IPS-20b (cell line): Measurements from ENCODE around the gene S1PR5.

ENCODE experiments used
- H3K27ac ChIP-seq: one replicate; pipeline ENCODE4 v1.5.1; 2013; ENCODE audit warnings: low read length
- H3K27me3 ChIP-seq: 2 replicates; pipeline ENCODE4 v1.6.1; 2013; ENCODE audit warnings: mild to moderate bottlenecking, low read length, inconsistent platforms; ENCODE audit not compliant: insufficient read depth
- H3K36me3 ChIP-seq: 2 replicates; pipeline ENCODE4 v1.6.1; 2013; ENCODE audit warnings: low read depth, mild to moderate bottlenecking, inconsistent platforms, low read length, moderate library complexity; ENCODE audit not compliant: insufficient read depth
- H3K4me1 ChIP-seq: 2 replicates; pipeline ENCODE4 v1.6.1; 2013; ENCODE audit warnings: mild to moderate bottlenecking, control low read depth, inconsistent platforms, low read length, moderate library complexity; ENCODE audit not compliant: insufficient read depth
- H3K4me3 ChIP-seq: 2 replicates; pipeline ENCODE4 v1.5.1; 2013; ENCODE audit warnings: mild to moderate bottlenecking, low read length, inconsistent platforms
- H3K9ac ChIP-seq: 2 replicates; pipeline ENCODE4 v1.6.1; 2013; ENCODE audit warnings: low read depth, mild to moderate bottlenecking, inconsistent platforms, low read length, moderate library complexity
- H3K9me3 ChIP-seq: 2 replicates; pipeline ENCODE4 v1.6.1; 2013; ENCODE audit warnings: mild to moderate bottlenecking, low read depth, low read length, inconsistent platforms; ENCODE audit not compliant: insufficient read depth

S1PR5 gene

DNA sequence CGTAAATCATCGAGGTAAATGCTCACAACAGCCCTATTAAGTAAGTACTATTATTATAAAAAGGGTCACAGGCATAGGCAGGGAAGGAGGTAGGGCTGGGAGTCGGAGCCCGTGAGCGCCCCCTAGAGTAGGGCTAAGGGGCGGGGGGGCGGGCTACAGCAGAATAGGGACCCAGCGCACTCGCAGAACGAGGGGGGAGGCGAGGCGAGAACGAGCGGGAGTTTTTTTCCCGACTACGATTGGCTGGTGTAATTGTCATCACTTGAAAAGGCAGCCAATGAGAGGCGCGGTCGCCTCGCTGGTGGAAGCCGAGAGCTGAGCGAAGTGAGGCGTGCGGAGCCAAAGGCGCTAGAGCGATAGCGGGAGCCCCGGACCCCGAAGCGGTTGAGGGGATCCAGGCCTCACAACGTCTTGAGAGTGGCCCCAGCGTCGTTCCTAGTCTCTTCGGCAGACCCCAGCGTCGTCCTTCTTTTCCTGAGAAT, 38.3 kb downstream of the S1PR5 start:
- no peaks in the 10 kb centered on the region for H3K4me1 ChIP-seq
- no peak overlapping the region for H3K4me3 ChIP-seq

DNA sequence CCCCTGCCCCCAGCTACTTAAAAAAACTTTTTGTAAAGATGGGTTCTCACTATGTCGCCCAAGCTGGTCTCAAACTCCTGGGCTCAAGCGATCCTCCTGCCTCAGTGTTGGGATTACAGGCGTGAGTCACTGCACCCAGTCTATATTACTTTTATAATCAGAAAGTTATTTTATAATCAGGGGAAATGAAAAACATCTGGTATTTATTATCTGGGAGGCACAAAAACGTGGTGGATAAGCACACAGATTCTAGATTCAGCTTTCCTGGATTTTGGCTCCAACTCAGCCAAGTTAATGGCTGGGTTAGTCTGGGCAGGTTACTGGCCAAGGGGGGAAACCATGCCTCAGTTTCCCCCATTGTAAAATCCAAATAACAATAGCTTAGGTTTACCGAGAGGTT, 38.8 kb downstream of the S1PR5 start:
- Histone ChIP-seq H3K36me3 (no peaks in the 10 kb centered on the region), H3K9me3 (no peaks in the 10 kb centered on the region), H3K27ac (no peak overlapping the region), H3K4me1 (no peaks in the 10 kb centered on the region), H3K4me3 (no peak overlapping the region), H3K27me3 (peaks cover 16% of the 10 kb centered on the region), H3K9ac (no peak overlapping the region)

More for the DNA sequence above, 38.3 kb downstream of the S1PR5 start:
- Histone ChIP-seq H3K36me3 (no peaks in the 10 kb centered on the region), H3K27ac (no peak overlapping the region), H3K9me3 (no peaks in the 10 kb centered on the region), H3K27me3 (peaks cover 16% of the 10 kb centered on the region), H3K9ac (no peak overlapping the region)

DNA sequence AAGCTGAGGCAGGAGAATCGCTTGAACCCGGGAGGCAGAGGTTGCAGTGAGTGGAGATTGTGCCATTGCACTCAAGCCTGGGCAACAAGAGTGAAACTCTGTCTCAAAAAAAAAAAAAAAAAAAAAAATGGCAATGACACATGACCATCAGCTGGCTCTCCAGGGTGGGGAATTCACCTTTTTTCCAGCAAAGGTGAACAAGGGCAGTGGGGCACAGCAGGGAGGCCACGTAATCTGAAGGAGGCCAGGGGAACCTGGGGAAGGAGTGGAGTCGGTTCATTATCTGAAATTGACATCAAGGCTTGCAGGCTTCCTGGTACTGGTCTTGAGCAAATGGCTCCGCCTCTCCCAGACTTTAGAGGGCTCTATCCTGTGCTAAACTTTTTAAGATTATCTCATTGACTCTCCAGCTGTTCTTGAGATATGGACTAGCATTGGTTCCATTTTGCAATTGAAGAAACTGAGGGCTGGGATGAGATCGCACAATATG, 42.2 kb downstream of the S1PR5 start:
- Histone ChIP-seq H3K4me3 (no peak overlapping the region), H3K9ac (no peak overlapping the region), H3K9me3 (no peaks in the 10 kb centered on the region), H3K27me3 (peaks cover 14% of the 10 kb centered on the region), H3K4me1 (no peaks in the 10 kb centered on the region), H3K36me3 (no peaks in the 10 kb centered on the region), H3K27ac (no peak overlapping the region)

DNA sequence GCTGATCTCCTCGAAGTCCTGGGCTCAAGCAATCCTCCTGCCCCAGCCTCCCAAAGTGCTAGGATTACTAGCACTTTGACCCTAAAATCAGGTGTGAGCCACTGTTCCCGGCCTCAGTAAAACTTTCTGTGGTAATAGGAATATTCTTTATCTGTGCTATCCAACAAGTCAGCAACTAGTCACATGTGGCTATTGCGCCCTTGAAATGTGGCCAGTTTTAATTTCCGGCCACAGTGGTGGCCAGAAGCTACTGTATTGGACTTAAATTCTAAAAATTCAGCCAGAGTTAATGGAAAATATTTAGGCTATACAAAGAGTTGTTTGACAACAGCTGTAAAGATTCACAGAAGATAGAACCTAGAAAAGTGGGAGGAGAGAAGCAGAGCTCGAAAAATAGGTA, 44.1 kb downstream of the S1PR5 start:
- no peak overlapping the region for H3K4me3 ChIP-seq
- H3K27me3 ChIP-seq: no peaks in the 10 kb centered on the region
- H3K9ac ChIP-seq: no peak overlapping the region
- H3K4me1 ChIP-seq: no peaks in the 10 kb centered on the region
- no peaks in the 10 kb centered on the region for H3K9me3 ChIP-seq
- no peak overlapping the region for H3K27ac ChIP-seq
- H3K36me3 ChIP-seq: no peaks in the 10 kb centered on the region

DNA sequence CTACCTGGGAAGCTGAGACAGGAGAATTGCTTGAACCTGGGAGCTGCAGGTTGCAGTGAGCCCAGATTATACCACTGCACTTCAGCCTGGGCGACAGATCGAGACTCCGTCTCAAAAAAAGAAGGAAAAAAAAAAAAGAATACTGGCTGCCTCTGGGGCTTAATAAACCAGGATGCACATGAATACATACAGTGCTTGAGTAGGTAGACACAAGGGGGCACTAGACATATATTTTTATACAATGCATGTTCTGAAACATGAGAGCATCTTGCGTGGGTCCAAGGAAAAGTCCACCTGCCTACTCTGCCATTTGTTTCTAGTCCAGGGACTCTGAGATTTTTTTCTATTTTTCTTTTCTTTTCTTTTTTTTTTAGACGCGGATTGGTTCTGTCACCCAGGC, 45.3 kb downstream of the S1PR5 start:
- Histone ChIP-seq H3K27ac (no peak overlapping the region), H3K4me1 (peaks cover 2% of the 10 kb centered on the region; the same call in 1 of the 2 replicates), H3K36me3 (no peaks in the 10 kb centered on the region), H3K9ac (no peak overlapping the region), H3K27me3 (no peaks in the 10 kb centered on the region), H3K9me3 (no peaks in the 10 kb centered on the region), H3K4me3 (no peak overlapping the region)

DNA sequence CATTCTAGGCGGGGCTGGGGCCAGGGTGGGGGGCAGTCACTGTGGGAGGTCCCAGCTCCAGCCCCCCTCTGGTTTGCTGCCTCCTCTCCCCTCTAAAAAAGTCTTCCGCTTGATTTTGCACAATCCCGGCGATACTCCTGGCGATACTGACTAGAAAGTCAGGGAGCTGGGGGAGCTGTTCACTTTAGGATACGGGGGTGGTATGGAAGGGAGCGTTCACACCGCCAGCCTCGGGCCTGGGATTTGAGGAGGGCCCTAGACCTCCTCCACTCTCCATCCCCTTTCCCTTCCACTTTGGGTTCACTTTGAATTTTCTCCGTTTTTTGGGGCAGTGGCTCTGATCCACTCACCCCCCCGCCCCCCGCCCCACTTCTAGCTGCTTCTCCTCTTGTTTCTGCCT, 49.1 kb downstream of the S1PR5 start:
- H3K9ac ChIP-seq: no peak overlapping the region; the same call in 1 of the 2 replicates

DNA sequence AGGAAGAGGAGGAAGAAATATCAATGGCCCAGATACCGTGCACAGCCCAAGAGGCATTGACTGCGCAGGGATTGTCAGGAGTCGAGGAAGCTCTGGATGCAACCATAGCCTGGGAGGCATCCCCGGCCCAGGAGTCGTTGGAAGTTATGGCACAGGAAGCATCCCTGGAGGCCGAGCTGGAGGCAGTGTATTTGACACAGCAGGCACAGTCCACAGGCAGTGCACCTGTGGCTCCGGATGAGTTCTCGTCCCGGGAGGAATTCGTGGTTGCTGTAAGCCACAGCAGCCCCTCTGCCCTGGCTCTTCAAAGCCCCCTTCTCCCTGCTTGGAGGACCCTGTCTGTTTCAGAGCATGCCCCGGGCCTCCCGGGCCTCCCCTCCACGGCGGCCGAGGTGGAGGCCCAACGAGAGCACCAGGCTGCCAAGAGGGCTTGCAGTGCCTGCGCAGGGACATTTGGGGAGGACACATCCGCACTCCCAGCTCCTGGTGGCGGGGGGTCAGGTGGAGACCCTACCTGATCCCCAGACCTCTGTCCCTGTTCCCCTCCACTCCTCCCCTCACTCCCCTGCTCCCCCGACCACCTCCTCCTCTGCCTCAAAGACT, 50.0 kb downstream of the S1PR5 start:
- no peak overlapping the region for H3K27ac ChIP-seq
- no peaks in the 10 kb centered on the region for H3K9me3 ChIP-seq
- peaks cover 7% of the 10 kb centered on the region for H3K27me3 ChIP-seq
- H3K4me3 ChIP-seq: no peak overlapping the region
- no peaks in the 10 kb centered on the region for H3K36me3 ChIP-seq
- peaks cover 2% of the 10 kb centered on the region; the same call in 1 of the 2 replicates for H3K4me1 ChIP-seq
- H3K9ac ChIP-seq: no peak overlapping the region

More for the DNA sequence above, 49.1 kb downstream of the S1PR5 start:
- H3K4me3 ChIP-seq: no peak overlapping the region; the same call in 1 of the 2 replicates
- no peaks in the 10 kb centered on the region for H3K27me3 ChIP-seq
- H3K36me3 ChIP-seq: no peaks in the 10 kb centered on the region
- H3K4me1 ChIP-seq: peaks cover 2% of the 10 kb centered on the region; the same call in 1 of the 2 replicates
- H3K27ac ChIP-seq: no peak overlapping the region
- no peaks in the 10 kb centered on the region for H3K9me3 ChIP-seq

DNA sequence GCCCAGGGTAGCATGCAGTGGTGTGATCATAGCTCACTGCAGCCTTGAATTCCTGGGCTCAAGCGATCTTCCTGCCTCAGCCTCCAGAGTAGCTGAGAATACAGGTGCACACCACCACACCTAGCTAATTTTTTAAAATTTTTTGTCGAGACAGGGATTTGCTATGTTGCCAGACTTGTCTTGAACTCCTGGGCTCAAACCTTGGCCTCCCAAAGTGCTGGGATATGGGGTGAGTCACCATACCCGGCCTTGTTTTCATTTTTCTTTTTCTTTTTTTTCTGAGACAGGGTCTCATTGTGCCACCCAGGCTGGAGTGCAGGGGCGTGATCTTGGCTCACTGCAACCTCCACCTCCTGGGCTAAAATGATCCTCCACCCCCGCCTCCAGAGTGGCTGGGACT, 52.8 kb downstream of the S1PR5 start:
- Histone ChIP-seq H3K27me3 (peaks cover 8% of the 10 kb centered on the region), H3K4me1 (peaks cover 2% of the 10 kb centered on the region; the same call in 1 of the 2 replicates), H3K9ac (no peak overlapping the region), H3K36me3 (no peaks in the 10 kb centered on the region), H3K9me3 (no peaks in the 10 kb centered on the region), H3K27ac (no peak overlapping the region), H3K4me3 (no peak overlapping the region)
